ENCODE measurements around the gene COX14.

The COX14 gene

DNA sequence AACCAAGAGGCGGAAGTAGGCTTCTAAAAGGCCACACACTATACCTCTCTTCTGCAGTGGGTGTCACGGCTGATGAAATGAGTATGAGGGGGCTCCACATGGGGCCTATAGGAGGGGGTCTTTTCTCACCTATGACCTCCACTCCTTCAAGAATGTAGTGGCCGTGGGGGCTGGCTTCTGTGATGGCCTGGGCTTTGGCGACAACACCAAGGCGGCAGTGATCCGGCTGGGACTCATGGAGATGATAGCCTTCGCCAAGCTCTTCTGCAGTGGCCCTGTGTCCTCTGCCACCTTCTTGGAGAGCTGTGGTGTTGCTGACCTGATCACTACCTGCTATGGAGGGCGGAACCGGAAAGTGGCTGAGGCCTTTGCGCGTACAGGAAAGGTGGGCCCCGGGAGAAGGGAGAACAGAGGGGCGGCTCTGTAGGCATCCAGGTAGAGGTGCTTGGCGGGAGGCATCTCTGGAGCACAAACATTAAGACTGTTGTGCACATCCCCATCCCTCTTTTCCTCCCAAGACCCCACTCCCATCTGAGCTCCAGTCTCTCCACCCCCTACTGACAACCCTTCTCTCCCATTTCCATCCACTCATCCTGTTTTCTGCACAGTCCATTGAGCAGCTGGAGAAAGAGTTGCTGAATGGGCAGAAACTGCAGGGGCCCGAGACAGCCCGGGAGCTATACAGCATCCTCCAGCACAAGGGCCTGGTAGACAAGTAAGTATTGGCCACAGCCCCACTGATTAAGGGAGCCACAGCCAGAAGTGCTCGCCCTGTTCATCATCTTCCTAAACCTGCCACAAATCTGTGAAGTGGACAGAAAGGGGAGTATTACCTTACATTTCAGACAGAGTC is 4.4 kb upstream of the COX14 start:
- TF ChIP-seq, protein P1, sequence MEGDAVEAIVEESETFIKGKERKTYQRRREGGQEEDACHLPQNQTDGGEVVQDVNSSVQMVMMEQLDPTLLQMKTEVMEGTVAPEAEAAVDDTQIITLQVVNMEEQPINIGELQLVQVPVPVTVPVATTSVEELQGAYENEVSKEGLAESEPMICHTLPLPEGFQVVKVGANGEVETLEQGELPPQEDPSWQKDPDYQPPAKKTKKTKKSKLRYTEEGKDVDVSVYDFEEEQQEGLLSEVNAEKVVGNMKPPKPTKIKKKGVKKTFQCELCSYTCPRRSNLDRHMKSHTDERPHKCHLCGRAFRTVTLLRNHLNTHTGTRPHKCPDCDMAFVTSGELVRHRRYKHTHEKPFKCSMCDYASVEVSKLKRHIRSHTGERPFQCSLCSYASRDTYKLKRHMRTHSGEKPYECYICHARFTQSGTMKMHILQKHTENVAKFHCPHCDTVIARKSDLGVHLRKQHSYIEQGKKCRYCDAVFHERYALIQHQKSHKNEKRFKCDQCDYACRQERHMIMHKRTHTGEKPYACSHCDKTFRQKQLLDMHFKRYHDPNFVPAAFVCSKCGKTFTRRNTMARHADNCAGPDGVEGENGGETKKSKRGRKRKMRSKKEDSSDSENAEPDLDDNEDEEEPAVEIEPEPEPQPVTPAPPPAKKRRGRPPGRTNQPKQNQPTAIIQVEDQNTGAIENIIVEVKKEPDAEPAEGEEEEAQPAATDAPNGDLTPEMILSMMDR (conservative IDR thresholded peaks at IDR 0.05; ENCODE audit: low read depth, low read length), result no peak
- DNase-seq (ENCODE audit: low read depth), result no peak
- H3K4me3 ChIP-seq (ENCODE audit: low read depth, low read length), result no peak overlapping the region

DNA sequence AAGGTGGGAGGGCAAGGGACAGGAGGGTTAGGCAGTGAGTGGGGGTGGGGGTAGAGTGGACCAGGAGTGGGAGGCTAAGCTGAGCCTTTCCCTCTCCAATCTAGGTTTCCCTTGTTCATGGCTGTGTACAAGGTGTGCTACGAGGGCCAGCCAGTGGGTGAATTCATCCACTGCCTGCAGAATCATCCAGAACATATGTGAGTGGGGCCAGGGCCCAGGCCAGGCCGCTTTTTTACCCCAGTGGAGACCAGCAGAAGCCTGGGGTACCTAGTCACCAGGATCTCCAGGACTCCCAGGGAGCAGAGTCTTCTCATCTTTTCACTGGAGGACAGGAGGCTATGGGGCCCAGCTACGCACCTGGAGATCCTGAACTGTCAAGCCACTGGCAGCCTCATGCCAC is 2.7 kb upstream of the COX14 start:
- no peak overlapping the region for H3K4me3 ChIP-seq (ENCODE audit: low read depth, low read length)
- no peak for DNase-seq (ENCODE audit: low read depth)
- TF ChIP-seq, protein P1 (conservative IDR thresholded peaks at IDR 0.05; ENCODE audit: low read depth, low read length), result no peak

DNA sequence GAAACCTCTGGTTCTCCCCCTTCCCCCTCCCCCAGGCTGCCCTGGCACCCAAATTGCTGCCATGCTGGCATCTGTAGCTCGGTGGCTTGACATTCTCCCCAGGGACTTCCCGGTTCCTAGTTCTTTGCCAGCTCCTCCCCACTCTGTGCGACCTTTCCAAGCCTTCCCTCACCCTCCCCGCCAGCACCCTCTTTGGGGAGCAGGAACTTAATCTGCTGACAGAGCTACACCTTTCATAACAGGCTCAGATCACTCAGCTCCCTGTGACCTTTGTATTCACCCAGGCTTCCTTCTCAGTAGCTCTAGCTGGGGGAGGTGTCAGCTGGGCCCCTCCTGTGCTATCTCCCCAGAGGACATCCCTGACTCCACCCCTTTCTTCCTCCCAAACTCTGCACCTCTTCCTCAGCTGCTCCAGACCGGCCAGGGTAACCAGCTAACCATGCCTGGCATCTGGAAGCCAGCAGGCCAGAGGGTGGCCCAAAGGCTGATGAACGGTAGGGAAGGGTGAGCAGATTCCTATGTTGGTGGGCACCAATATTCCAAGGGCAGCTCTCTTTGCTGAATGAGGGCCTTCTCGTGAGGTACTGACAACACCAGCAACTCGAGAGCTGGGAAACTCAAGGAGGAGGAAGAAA is 1.8 kb upstream of the COX14 start:
- DNase-seq (ENCODE audit: low read depth), result no peak
- TF ChIP-seq, protein P1 (conservative IDR thresholded peaks at IDR 0.05; ENCODE audit: low read depth, low read length), result no peak
- no peak overlapping the region for H3K4me3 ChIP-seq (ENCODE audit: low read depth, low read length)

DNA sequence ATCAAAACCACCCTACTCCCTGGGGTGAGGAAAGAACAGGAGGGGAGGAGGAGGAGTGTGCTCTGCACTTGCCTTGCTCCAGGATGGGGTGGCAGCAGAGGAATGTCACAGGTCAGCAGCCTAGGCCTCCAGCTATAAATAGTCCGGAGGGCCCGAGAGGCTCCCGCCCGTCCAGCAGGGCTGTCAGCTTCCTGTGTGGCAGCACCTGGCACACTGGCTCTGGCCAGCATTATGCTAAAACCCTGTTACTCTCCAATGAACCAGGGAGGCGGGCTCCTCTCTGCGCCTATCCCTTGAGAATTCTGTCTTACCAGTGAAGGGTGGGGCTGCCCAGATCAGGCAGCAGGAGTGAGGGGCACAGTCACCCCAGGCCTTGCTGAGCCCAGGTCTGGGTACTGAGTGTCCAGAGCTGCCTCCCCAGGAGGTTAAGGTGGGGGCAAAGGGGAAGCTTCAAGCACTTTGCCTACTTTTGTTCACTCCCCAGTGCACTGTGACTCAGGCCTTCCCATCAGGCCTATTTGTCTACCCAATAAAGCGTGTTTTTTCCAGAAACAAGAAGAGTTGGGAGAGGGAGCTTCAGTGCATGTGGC is 1.2 kb upstream of the COX14 start:
- TF ChIP-seq, protein P1 (conservative IDR thresholded peaks at IDR 0.05; ENCODE audit: low read depth, low read length), result no peak
- peak; percentile 53 for DNase-seq (ENCODE audit: low read depth)
- H3K4me3 ChIP-seq (ENCODE audit: low read depth, low read length), result no peak overlapping the region

DNA sequence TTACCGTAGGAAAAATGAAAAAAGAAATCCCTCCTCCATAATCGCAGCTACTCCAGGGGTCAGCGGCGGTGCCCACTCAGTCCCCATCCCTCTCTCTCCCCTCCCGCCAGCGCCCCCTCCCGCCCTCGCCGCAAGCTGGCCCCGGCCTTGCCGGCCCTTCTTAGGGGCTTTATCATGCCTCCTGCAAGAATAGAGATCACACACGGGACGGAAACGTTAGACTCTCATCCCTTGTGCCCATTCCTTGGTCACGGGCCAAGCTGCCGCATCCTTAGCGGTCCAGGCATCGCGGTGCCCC is 692 bp upstream of the COX14 start:
- H3K4me3 ChIP-seq (ENCODE audit: low read depth, low read length), result peak overlapping the region; percentile 47
- DNase-seq (ENCODE audit: low read depth), result no peak
- TF ChIP-seq, protein P1 (conservative IDR thresholded peaks at IDR 0.05; ENCODE audit: low read depth, low read length), result no peak

DNA sequence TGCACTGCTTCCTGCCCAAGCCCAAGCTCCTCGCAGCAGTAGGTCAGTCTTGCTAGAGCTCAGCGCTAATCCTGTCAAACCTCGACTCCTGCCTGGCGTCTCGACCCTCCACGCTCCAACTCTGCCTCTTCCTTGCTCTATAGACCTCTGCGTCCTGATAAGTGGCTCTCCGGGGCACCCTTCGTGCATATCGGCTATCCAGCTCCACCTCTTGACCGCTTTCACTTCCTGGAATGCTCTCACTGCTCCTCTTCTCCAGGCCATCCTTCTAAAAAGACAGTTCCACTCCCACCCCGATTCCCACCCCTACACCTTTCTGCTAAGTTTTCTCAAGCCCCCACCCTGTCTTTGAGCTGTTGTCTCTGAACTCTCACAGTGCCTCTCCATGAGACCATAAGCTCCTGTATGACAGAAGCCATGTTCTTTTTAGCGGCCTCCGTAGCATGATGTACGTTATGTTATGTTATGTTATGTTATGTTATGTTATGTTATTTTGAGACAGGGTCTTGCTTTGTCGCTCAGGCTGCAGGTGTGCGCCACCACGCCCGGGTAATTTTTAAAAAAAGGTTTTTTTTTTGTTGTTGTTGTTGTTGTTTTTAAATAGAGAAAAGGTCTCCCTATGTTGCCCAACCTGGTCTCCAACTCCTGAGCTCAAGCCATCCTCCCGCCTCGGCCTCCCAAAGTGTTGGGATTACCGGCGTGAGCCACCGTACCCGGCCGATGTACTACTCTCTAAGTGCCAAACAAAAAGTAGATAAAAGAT is 601 bp downstream of the COX14 start:
- TF ChIP-seq, protein P1 (conservative IDR thresholded peaks at IDR 0.05; ENCODE audit: low read depth, low read length), result no peak
- no peak for DNase-seq (ENCODE audit: low read depth)
- H3K4me3 ChIP-seq (ENCODE audit: low read depth, low read length), result peak overlapping the region; percentile 81

All from choroid plexus epithelial cell (primary cell).